Hepatocyte (in vitro differentiated cells): Measurements from ENCODE around the gene NAB1.

Source experiments
- EZH2 ChIP-seq: fragments of 200-600 bp; sonication (generic); IDR thresholded peaks from 2 replicates; pipeline ENCODE4 v1.6.1; 2016; ENCODE audit warnings: antibody characterized with exemption, mild to moderate bottlenecking, borderline replicate concordance
- TF ChIP-seq, protein P1 (sequence below): fragments of 200-600 bp; sonication (generic); IDR thresholded peaks from 2 replicates; pipeline ENCODE4 v1.5.1; 2016; ENCODE audit warnings: antibody characterized with exemption, mild to moderate bottlenecking; ENCODE audit not compliant: poor library complexity

DNA sequence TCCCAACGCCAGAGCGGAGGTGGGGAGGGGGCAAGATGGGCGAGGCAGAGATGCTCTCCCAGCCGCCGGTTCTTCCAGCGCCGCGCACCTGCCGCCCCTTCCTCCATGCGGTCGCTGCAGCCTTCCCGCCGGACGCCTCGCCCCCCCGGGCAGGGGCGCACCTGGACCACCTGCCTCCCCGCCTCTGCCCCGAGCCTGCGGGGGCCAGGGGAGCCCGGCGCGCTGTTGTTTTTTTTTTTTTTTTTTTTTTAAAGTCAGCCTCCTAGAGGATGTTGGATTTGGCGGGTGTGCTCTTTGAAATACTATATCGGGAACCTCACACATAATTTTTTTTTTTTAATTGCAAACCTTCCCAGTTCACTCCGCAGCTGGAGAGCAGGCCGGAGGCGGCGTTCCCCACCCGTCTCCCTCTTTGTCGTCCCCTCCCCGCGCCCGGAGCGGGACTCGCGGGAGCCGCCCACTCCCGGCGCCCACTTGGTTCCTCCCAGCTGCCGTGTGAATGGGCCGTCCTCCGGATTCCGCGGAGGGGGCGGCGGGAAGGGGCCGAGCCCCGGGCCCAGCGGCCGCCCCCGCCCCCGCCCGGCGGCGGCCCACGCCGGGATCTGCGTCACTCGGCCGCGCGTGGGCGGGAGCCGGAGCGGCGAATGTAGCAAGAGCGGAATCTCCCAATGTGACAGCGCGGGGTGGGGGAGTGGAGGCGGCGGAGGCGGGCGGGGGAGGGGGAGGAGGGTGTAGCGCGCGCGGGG, 421 bp upstream of the NAB1 start:
- TF ChIP-seq EZH2: no peak
- TF ChIP-seq, protein P1, sequence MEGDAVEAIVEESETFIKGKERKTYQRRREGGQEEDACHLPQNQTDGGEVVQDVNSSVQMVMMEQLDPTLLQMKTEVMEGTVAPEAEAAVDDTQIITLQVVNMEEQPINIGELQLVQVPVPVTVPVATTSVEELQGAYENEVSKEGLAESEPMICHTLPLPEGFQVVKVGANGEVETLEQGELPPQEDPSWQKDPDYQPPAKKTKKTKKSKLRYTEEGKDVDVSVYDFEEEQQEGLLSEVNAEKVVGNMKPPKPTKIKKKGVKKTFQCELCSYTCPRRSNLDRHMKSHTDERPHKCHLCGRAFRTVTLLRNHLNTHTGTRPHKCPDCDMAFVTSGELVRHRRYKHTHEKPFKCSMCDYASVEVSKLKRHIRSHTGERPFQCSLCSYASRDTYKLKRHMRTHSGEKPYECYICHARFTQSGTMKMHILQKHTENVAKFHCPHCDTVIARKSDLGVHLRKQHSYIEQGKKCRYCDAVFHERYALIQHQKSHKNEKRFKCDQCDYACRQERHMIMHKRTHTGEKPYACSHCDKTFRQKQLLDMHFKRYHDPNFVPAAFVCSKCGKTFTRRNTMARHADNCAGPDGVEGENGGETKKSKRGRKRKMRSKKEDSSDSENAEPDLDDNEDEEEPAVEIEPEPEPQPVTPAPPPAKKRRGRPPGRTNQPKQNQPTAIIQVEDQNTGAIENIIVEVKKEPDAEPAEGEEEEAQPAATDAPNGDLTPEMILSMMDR: no peak
